NCI-H460 (cell line): ENCODE measurements around the gene CDK13. TPM values are rescaled to one million over a fixed set of nuclear protein-coding genes. Genes with fewer than 3 reads are reported as not detected.
"Not testable (repeated sequence)": the region's sequence is repeated elsewhere in the genome, so short reads cannot be mapped to it uniquely, and the experiment has no call there.

Experiments
- DNase-seq: peaks from one replicate; pipeline ENCODE4 v3.0.0-alpha.2; 2016; ENCODE audit warnings: low read depth; ENCODE audit errors: extremely low read depth
- small RNA-seq, 2 experiments: library from RNA; depleted of rRNA; stranded (forward); fragments of <200 nt; gene quantifications; one replicate each; pipeline ENCODE3, GENCODE V24; 2014
- total RNA-seq: library from RNA; depleted of rRNA; stranded (reverse); fragments of >200 nt; shearing (Covaris generic); gene quantifications from 2 replicates; pipeline ENCODE4 v1.2.3, GENCODE V29; 2014; rRNA removed

The CDK13 gene
- total RNA-seq, 1 experiment from 2014 or later: 50.3 TPM

DNA sequence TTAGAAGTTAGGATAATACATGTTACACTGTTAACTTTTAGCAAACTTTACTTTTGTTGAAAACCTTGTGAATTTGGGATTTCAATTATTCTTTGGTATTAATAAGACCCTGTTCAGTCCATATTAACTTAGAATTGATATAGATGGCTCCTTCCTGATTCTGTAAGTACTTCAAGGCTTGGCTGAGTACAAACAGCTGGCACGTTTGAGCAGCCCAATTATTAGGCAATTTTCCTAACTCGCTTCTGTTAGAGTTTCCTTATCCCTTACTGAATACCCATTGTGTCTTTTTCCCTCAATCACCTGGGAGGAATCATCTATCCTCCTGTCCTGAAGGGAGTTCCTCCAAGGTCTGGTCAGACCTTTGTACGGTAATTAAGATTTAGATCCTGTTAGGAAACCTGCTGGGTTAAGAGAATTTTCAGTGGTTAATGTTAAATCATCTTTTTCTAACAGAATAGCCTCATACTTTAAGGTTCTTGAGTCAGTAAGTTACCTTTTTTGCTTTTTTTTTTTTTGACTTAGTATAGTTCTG lies 195.6 kb downstream of the CDK13 start:
- not testable (repeated sequence) for DNase-seq

DNA sequence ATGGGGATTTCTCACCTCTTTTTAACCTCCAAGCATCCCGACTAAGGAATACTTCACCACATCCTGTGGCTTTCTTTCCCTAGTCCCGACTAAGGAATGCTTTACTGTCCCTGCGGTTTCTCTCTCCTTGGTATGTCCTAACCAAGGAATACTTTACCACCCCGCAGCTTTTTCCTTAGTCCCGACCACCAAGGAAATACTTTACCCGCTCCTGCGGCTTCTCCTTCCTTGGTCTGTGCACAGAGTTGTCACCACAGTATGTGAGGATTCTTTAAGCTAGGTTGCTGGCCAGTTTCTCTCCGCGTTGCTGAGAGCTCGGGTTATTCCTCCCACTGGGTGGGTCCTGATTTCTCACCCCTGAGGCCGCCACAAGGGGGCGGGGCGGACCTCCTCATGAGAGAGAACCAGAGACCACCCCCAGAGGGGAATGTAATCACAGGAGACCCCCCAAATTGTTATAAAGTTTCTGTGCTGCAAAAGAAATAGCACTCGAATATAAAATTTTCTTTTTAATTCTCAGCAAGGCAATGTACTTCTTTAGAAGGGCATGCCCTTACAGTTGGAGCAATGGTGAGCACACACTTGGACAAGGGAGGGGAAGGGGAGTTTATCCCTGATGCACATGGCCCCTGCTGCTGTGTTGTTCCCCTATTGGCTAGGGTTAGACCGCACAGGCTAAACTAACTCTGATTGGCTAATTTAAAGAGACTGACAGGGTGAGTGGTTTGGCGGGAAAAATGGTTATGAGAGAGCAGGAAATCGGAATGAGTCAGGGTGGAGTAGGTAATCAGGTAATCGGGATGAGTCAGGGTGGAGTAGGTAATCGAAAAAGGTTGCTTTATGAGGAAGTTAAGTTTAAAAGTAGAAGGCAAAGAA lies 197.6 kb downstream of the CDK13 start:
- DNase-seq: no peak

DNA sequence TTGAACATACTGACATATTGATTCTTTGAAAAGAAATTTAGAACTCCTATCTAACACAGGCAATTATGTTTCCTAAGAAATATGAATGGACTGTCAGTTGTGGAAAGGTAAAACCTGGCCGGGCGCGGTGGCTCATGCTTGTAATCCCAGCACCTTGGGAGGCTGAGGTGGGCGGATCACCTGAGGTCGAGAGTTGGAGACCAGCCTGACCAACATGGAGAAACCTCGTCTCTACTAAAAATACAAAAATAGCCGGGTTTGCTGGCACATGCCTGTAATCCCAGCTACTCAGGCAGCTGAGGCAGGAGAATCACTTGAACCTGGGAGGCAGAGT lies 198.2 kb downstream of the CDK13 start:
- not testable (repeated sequence) for DNase-seq

DNA sequence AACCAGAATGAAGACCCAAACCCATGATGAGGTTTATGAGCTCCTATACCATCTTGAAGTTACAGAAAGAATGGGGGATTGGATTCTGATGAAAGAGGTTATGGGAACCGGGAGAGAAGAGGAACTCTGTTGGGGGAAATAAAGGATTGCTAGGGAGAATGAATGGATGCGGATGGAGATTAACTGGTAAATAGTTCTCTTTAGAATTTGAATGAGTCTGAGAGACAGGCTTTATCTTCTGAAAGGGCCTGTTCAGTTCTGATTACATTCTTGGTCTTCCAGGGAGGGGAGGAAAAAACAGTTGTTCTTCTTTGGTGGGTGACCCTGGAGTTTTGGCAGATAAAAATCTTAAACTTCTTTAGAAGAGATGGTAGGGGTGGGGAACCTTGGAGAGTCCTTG lies 198.6 kb downstream of the CDK13 start:
- no peak for DNase-seq

Small RNA genes lying within 50 kb of the gene (small RNA-seq; reads per million reads assigned to genes)
- gene AC006023.1 (0 reads per million in 2 experiments), gene AC006023.2 (0 reads per million in 2 experiments)

Other genes starting within 250 kb of the CDK13 start
- gene MPLKIP, start 184.4 kb downstream of the CDK13 start, total RNA-seq: 35.4 and 53.0 TPM in 2 replicates
- 0.66 and 1.3 TPM in 2 replicates for gene SUGCT, start 184.7 kb downstream of the CDK13 start, total RNA-seq